Measurements from ENCODE around the gene EIF2S3.
"Not testable (repeated sequence)": the region's sequence is repeated elsewhere in the genome, so short reads cannot be mapped to it uniquely, and the experiment has no call there.

Gene EIF2S3

DNA sequence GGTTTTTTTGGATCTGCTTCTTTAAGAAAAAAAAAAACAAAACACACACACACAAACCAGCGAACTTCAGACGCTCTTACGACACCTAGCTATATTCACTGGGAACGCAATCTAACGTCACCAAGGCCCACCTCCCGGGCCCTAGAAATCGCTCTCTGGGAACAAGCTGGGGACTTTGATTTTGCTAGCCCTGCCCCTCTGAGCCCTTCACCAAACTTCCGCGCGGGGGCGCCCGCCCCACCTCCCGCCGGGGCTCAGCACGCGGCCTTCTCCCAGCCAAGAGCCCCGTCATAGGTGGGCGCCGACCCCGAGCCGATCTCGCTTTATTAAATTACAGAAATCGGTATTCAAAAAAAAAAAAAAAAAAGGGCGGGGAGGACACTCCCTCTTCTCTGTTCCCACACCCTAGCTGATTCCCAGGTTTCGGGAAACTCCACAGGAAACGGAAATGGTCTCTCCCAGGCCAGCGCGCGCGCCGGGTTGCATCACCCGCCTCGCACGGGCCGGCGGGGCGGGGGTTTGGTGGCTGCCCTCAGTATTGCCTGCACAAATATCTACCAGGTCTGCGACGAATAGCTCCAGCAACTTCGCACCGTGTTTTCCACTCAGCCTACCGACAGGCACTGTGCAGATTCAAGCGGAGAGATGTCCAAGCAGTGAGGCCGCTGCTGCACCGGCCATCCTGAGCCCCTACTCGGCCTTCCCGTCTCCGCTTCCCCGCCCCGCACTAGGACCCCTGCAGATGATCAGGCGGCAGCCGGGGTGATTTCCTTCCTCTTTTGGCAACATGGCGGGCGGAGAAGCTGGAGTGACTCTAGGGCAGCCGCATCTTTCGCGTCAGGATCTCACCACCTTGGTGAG is at the start of gene EIF2S3:
Gene EIF2S3 (plus strand): TSS at position 775 of the 861 bp plus-strand sequence. CDS start 13 bp downstream, at position 788.
- DNase-seq = peak; percentile 96

- DNase-seq = no peak
Measured at GRCh38 chrX:24005028-24005427, 49.7 kb upstream of the EIF2S3 start.

GRCh38 chrX:24005867-24006266 is 48.9 kb upstream of the EIF2S3 start:
- DNase-seq = no peak

DNA sequence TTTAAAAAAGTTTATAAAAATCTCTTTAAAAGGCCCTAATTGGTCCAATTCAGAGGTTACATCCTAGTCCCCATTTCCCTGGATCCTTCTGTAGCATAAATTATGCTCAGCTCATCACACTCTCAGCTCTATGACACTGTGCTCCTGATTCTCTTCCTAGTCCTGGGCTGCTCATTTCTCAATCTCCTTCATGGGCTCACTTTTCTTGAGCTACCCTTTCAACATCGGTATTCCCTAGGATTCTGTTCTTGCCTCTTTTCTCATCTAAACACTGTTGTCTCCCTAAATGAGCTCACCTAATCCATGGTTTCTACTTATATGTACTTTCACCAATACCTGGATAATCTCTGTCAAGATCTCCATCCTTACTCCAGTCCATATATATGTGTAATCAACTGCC is 42.5 kb upstream of the EIF2S3 start:
- DNase-seq = no peak

DNA sequence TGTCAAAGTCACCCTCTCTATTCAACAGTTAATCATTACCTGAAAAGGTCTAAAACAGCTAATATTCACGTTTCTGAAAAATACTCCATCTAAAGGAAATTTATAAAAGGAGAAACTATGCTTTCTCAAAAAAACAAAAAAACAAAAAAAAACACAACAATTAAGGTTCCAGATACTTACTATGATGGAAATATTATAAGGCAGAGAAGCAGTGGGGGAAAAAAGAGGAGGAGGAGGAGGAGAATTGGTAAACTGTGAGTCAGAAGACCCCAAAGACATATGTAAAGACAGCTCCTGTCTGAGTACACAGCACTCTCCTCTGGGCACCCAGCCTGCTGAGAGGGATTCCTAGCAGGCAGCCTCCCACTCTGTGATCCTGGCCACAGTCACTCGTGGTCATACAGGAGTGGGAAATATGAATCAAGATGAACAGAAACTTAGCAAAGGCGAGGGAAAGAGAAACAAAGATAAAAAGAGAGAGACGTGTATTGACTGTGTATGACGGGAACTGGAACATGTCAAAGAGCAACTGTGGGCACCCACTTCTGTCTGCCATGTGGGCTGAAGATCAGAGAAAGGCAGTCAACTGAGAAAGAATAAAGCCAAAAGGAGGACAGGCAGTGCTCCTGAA is 40.3 kb upstream of the EIF2S3 start:
- DNase-seq = no peak

DNA sequence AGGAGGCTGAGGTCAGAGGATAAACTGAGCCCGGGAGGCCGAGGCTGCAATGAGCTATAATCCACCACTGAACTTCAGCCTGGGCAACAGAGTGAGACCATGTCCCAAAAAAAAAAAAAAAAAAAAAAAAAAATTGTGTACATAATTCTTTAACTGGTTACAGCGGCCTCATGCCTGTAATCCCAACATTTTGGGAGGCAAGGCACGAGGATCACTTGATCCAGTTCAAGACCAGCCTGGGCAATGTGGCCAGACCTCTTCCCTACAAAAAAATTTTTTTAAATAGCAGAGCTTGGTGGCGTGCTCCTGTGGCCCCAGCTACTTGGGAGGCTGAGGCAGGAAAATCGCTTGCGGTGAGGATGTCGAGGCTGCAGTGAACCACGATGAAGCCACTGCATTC is 37.1 kb upstream of the EIF2S3 start:
- DNase-seq = no peak

DNA sequence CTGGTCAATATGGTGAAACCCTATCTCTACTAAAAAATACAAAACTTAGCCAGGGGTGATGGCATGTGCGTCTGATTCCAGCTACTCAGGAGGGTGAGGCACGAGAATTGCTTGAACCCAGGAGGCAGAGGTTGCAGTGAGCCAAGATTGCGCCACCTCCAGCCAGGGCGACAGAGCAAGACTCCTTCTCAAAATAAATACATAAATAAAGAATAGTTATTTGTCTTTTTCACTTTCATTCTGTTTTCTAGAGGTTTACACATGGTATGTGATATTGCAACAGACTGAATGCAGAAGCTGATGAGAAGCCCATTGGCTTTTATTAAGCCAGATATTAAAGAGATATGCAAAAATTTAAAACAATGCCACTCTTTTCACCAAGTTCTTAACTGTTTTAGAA is 35.9 kb upstream of the EIF2S3 start:
- no peak for DNase-seq

- no peak for DNase-seq
Measured at GRCh38 chrX:24019448-24019847, 35.3 kb upstream of the EIF2S3 start.

GRCh38 chrX:24020306-24020876 is 34.4 kb upstream of the EIF2S3 start:
- DNase-seq = no peak

GRCh38 chrX:24023544-24023943 is 31.2 kb upstream of the EIF2S3 start:
- no peak for DNase-seq

GRCh38 chrX:24023972-24024669 is 30.6 kb upstream of the EIF2S3 start:
- DNase-seq = no peak

DNA sequence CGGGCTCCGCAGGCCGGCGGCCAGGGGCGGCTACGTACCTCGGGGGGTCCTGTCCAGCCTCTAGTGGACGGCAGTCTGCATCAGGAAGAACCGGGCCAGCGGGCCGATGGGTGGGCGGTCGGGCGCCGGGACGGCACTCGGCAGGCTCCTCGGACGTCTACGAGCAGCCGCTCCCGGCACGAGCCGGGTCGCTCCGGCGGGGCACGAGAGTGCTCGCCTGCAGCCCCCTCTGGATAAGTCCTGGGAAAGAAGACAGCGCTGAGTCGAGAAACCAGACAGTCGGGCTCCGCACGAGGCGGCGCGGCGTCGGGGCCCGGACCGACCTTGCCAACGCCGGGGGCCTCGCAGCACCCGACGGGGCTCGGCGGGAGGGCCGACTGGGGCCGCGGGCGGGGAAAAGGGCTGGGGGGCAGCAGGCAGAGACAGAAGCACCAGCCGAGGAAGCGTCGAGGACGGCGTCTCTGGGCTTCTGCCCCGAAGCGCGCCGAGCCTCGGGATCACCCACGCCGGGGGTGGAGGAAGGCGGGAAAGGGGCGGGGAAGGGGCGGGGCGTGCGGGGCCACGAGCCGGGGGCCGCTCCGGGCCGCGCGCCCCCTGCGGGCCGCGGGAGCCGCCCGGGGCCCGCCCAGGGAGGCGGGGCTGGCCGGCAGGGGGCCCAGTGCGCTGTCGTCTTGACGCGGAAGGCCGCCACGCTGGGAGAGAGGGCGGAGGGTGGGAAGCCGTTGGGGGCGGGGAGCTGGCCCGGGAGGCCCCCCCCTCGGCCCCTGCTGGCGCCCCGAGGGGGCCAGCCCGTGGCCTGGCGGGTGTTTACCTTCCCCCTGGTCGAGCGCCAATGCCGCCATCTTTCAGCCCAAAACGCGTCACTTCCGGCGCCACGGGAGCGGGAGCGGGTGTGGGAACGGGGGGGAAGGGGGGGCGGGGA is 29.7 kb upstream of the EIF2S3 start:
- peak; percentile 94 for DNase-seq

GRCh38 chrX:24025741-24026403 is 28.9 kb upstream of the EIF2S3 start:
- no peak for DNase-seq

DNA sequence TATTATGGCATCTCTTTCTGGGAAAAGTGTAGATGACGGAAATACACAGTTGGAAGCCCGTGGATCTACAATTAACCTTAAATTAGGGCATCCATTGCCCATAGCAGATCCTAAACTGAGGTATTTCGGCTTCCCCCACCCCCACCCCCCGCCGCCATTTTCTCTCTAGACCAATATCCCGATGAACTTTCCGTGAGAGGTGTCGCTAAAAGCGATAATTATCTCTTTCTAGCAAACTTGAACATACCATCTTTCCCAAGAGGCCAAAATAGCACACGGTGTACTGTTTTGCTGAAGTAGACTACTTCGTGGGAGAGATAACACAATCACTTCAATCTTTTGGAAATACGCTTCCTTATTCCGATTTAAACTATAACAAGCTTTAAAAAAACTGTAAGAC is 28.3 kb upstream of the EIF2S3 start:
- peak; percentile 37 for DNase-seq

DNA sequence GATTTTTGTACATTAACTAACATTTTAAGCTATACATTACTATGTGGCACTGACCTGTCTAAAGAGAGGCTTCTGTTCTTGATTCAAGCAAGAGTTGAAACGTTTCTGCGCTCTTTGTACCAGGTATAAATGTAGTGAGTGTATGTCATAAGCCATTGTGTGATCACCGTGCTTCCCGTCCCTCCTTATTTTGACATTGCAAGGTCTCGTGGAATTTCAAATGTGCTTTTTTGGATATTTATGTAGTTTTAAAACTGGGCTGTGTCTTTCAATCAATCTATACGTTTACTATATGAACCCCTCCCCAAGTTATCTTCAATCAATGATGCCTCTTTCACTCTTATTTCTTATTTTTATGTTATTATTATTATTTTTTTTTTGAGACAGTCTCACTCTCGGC is 27.7 kb upstream of the EIF2S3 start, which contains the start of gene KLHL15:
Gene KLHL15 (minus strand): TSS at position 101 of the 400 bp plus-strand sequence. CDS start 20,493 bp downstream, outside the sequence.
- DNase-seq = no peak

GRCh38 chrX:24027985-24028384 is 26.8 kb upstream of the EIF2S3 start:
- DNase-seq = no peak

GRCh38 chrX:24030597-24030996 is 24.2 kb upstream of the EIF2S3 start:
- no peak for DNase-seq

DNA sequence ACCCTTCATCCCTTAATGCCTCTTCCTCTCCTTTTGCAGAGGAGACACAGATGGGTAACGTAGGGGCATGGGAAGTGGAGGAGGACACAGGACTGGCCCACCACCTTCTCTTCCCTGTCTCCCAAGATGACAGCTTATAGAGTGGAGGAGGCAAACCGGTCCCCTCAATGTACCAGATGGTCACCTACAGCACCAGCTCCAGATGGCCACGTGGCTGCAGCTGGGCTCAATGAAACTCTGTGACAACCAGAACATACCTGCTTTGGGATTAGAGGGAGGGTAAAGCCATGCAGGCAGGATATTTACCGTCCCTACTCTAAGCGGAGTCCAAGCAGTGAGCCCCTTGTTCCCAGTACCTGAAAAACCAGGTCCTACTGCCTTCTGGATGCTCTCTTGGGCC is 20.3 kb upstream of the EIF2S3 start:
- DNase-seq = no peak

DNA sequence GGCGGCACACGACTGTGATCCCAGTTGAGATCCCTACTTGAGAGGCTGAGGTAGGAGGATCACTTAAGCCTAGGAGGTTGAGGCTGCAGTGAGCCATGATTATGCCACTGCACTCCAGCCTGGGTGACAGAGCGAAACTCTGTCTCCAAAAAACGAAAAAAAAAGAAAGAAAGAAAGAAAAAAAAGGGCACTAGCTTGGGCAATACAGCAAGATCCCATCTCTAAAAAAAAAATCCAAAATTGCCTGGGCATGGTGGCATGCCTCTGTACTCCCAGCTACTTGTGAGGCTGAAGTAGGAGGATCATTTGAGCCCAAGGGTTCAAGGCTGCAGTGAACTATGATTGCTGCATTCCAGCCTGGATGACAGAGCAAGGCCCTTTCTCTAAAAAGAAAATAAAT is 17.0 kb upstream of the EIF2S3 start:
- no peak for DNase-seq

DNA sequence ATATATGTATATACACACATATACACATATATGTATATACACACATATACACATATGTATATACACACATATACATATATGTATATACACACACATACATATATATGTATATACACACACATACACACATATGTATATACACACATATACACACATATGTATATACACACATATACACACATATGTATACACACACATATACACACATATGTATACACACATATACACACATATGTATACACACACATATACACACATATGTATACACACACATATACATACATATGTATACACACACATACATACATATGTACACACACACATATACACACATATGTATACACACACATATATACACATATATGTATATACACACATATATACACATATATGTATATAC is 8.7 kb upstream of the EIF2S3 start:
- not testable (repeated sequence) for DNase-seq

GRCh38 chrX:24049643-24050042 is 5.1 kb upstream of the EIF2S3 start:
- not testable (repeated sequence) for DNase-seq

All from femur (tissue), 1 donor.